Fibroblast of skin of left quadriceps (primary cell): ENCODE measurements around the gene SF3B3.
"Not testable (repeated sequence)": the region's sequence is repeated elsewhere in the genome, so short reads cannot be mapped to it uniquely, and the experiment has no call there.

ENCODE experiments used
- DNase-seq, 2 experiments: peaks; one replicate each; pipeline ENCODE4 v3.0.0-alpha.2; 2013; ENCODE audit warnings: low read depth in 2 of 2

The SF3B3 gene

GRCh38 chr16:70615945-70616344, 92.3 kb downstream of the SF3B3 start:
- no peak for DNase-seq

- DNase-seq: not testable (repeated sequence)
Measured at GRCh38 chr16:70621864-70622263, 98.2 kb downstream of the SF3B3 start.
